Left ventricle myocardium inferior (tissue), 1 donor: ENCODE data around the gene OPCML. TPM values are rescaled to one million over a fixed set of nuclear protein-coding genes. Genes with fewer than 3 reads are reported as not detected.

Experiments
- DNase-seq: peaks from one replicate; pipeline ENCODE4 v3.0.0-alpha.2; 2020
- H3K27ac ChIP-seq: fragments of 200-600 bp; replicated peaks from 2 replicates; pipeline ENCODE4 v1.8.0; 2021
- H3K27me3 ChIP-seq: fragments of 200-600 bp; 2 replicates; pipeline ENCODE4 v1.8.0; 2021; ENCODE audit warnings: low read depth
- H3K36me3 ChIP-seq: fragments of 200-600 bp; 2 replicates; pipeline ENCODE4 v1.8.0; 2021
- H3K4me1 ChIP-seq: fragments of 200-600 bp; 2 replicates; pipeline ENCODE4 v1.8.0; 2021
- H3K4me3 ChIP-seq: fragments of 200-600 bp; 2 replicates; pipeline ENCODE4 v1.8.0; 2021; ENCODE audit warnings: mild to moderate bottlenecking, moderate library complexity
- H3K9me3 ChIP-seq: fragments of 200-600 bp; replicated peaks from 2 replicates; pipeline ENCODE4 v1.8.0; 2021
- CTCF ChIP-seq: fragments of 200-600 bp; IDR thresholded peaks from 2 replicates; pipeline ENCODE4 v1.8.0; 2021; ENCODE audit warnings: antibody characterized with exemption, mild to moderate bottlenecking, borderline replicate concordance
- intact Hi-C: fragments of 100-400 bp; cut with micrococcal nuclease; formaldehyde crosslinking; loops from one replicate; pipeline ENCODE4 v1.11.0; 2022
- total RNA-seq: library from RNA; stranded (reverse); fragmentation: NEBNext Ultra II Directional; extraction: Animal tissue kit (Norgen Biotek cat#: 25700); gene quantifications from one replicate; pipeline ENCODE4 v1.2.1, GENCODE V29; 2021
- donor health status: DM: no; HTN: yes; CAD: no; lungs with severe emphysema.

OPCML gene
- total RNA-seq, 1 donor from 2014 or later = 0.63 TPM

GRCh38 chr11:133573081-133573480, 40.8 kb upstream of the OPCML start:
- Histone ChIP-seq H3K27me3 (peaks cover 49% of the 10 kb centered on the region), H3K36me3 (no peaks in the 10 kb centered on the region), H3K9me3 (no peaks in the 10 kb centered on the region), H3K4me3 (no peak overlapping the region), H3K4me1 (no peaks in the 10 kb centered on the region), H3K27ac (no peak overlapping the region)
- no peak for TF ChIP-seq CTCF
- intact Hi-C loops = no loop called here
- no peak for DNase-seq

GRCh38 chr11:133570376-133570775, 38.1 kb upstream of the OPCML start:
- no peaks in the 10 kb centered on the region for H3K36me3 ChIP-seq
- no peak overlapping the region for H3K27ac ChIP-seq
- H3K4me3 ChIP-seq = no peak overlapping the region
- peaks cover 58% of the 10 kb centered on the region for H3K27me3 ChIP-seq
- H3K9me3 ChIP-seq = no peaks in the 10 kb centered on the region
- no peak for TF ChIP-seq CTCF
- intact Hi-C loops = no loop called here
- no peaks in the 10 kb centered on the region for H3K4me1 ChIP-seq
- no peak for DNase-seq

DNA sequence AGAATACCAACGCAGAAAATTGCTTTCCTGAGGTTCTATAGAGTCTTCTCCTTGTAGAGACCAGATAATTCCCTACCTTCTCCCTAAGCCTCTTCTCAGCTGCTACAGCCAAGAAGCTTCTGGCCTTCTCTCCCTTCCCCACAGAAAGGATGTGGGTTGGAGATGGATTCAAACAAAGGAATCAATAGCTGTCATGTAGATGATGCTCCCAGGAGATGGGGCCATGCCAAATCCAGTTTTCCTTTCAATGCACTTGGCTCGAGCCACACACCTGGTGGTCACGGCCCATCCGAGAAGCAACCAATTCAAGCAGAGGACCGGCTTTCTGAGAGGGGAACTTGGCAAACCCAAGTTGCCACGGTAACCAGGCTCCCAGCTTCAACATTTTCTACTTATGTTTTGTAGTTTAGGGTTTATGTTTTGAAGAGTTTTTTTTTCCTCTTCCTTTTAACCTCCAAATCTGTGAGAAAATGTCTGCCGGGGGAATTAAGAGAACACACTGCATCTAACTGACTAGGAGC, 31.3 kb upstream of the OPCML start:
- no peak for TF ChIP-seq CTCF
- Histone ChIP-seq H3K36me3 (no peaks in the 10 kb centered on the region), H3K27me3 (peaks cover 56% of the 10 kb centered on the region), H3K4me3 (no peak overlapping the region), H3K9me3 (no peaks in the 10 kb centered on the region), H3K27ac (no peak overlapping the region), H3K4me1 (no peaks in the 10 kb centered on the region)
- no peak for DNase-seq
- intact Hi-C loops = no loop called here

GRCh38 chr11:133560472-133560855, 28.2 kb upstream of the OPCML start:
- intact Hi-C loops = no loop called here
- H3K9me3 ChIP-seq = no peaks in the 10 kb centered on the region
- no peak for DNase-seq

DNA sequence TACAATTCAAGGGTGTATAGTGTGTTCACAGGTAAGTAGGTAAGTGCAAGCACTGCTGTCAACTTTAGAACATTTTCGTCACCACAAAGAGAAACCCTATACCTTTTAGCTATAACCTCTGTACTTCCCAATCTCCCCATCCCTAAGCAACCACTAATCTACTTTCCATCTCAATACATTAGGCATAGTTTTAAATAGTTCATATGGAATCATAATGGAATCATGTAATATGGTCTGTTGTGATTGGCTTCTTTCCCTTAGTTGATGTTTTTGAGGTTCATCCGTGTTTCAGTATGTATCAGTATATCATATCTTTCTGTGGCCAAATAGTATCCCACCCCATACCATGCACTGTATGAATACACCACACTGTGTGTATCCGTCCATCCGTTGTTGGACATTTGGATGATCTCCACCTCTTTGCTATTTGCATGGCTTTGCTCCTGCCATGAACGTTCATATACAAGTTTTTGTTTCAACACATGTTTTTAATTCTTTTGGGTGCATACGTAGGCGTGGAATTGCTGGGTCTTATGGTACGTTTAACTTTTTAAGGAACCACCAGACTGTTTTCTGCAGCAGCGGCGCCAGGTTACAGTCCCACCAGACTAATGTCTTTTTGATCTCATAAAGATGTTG, 27.7 kb upstream of the OPCML start:
- H3K36me3 ChIP-seq = no peaks in the 10 kb centered on the region

More at GRCh38 chr11:133560472-133560855, 28.2 kb upstream of the OPCML start:
- TF ChIP-seq CTCF = no peak
- Histone ChIP-seq H3K27me3 (peaks cover 54% of the 10 kb centered on the region), H3K4me3 (no peak overlapping the region), H3K27ac (no peak overlapping the region), H3K4me1 (no peaks in the 10 kb centered on the region), H3K36me3 (no peaks in the 10 kb centered on the region)

More for the DNA sequence above, 27.7 kb upstream of the OPCML start:
- Histone ChIP-seq H3K4me1 (no peaks in the 10 kb centered on the region), H3K27me3 (peaks cover 53% of the 10 kb centered on the region), H3K9me3 (no peaks in the 10 kb centered on the region), H3K27ac (no peak overlapping the region), H3K4me3 (no peak overlapping the region)
- DNase-seq = no peak
- intact Hi-C loops = no loop called here
- TF ChIP-seq CTCF = no peak
